IMR-90 (cell line): ENCODE measurements around the gene NETO2. TPM values are rescaled to one million over a fixed set of nuclear protein-coding genes. Genes with fewer than 3 reads are reported as not detected.
A peak's percentile ranks its signal among the peaks of the same experiment; 100 is the strongest.

Experiments
- ATAC-seq: fragments of 200-7000 bp; cut with Tn5 transposase; 2 replicates; pipeline ENCODE4 v1.9.1; 2020; ENCODE audit warnings: low read depth, mild to moderate bottlenecking, moderate library complexity
- Bru-seq: library from RNA; stranded (reverse); fragments of 400-500 nt; gene quantifications from one replicate; lab custom pipeline; 2021; lab: Mats Ljungman, UMichigan
- BruChase-seq, 2 experiments: library from RNA; stranded (reverse); fragments of 400-500 nt; gene quantifications; one replicate each; lab custom pipeline; 2021; lab: Mats Ljungman, UMichigan
- BruUV-seq: library from RNA; stranded (reverse); fragments of 400-500 nt; replicated peaks from 2 replicates; lab custom pipeline; 2021; lab: Mats Ljungman, UMichigan
- CTCF ChIA-PET: fragments of 300-600 bp; formaldehyde crosslinking; extraction: SDS; loops from one replicate; lab custom pipeline; 2021; ENCODE audit warnings: antibody characterized with exemption; lab: Yijun Ruan, JAX
- POLR2A ChIA-PET: fragments of 300-600 bp; sonication (Branson Sonifier 250); formaldehyde crosslinking; loops from one replicate; lab custom pipeline; 2022; ENCODE audit warnings: antibody characterized with exemption; ENCODE audit not compliant: unreplicated experiment; lab: Charles Lee
- DNase-seq: peaks from one replicate; pipeline ENCODE4 v3.0.0; 2013
- H2AFZ ChIP-seq: replicated peaks from 2 replicates; pipeline ENCODE3; 2013; ENCODE audit warnings: low read length, mild to moderate bottlenecking; ENCODE audit not compliant: poor library complexity
- H2AK5ac ChIP-seq: 2 replicates; pipeline ENCODE4 v1.6.1; 2013; ENCODE audit warnings: low read depth, low read length, inconsistent platforms
- H2AK9ac ChIP-seq: replicated peaks from 2 replicates; pipeline ENCODE3; 2013; ENCODE audit warnings: mild to moderate bottlenecking, low read depth, low read length, moderate library complexity; ENCODE audit not compliant: poor library complexity
- H2BK120ac ChIP-seq: 2 replicates; pipeline ENCODE4 v1.6.1; 2013; ENCODE audit warnings: low read depth, low read length, inconsistent platforms
- H2BK15ac ChIP-seq: 3 replicates; pipeline ENCODE4 v1.6.1; 2013; ENCODE audit warnings: low read depth, low read length, inconsistent platforms
- H2BK20ac ChIP-seq: 2 replicates; pipeline ENCODE4 v1.6.1; 2013; ENCODE audit warnings: low read depth, mild to moderate bottlenecking, inconsistent platforms, low read length, moderate library complexity
- H2BK5ac ChIP-seq: 2 replicates; pipeline ENCODE4 v1.6.1; 2013; ENCODE audit warnings: mild to moderate bottlenecking, low read depth, low read length, inconsistent platforms; ENCODE audit not compliant: poor library complexity, severe bottlenecking
- H3K14ac ChIP-seq: replicated peaks from 2 replicates; pipeline ENCODE4 v1.6.1; 2013; ENCODE audit warnings: low read depth, low read length, inconsistent platforms
- H3K18ac ChIP-seq: 2 replicates; pipeline ENCODE4 v1.6.1; 2013; ENCODE audit warnings: low read depth, low read length, control low read depth
- H3K23ac ChIP-seq: 2 replicates; pipeline ENCODE4 v1.6.1; 2013; ENCODE audit warnings: low read depth, low read length, inconsistent platforms
- H3K27ac ChIP-seq: 2 replicates; pipeline ENCODE4 v1.5.1; 2013; ENCODE audit warnings: mild to moderate bottlenecking, control low read depth, low read length; ENCODE audit not compliant: insufficient read depth
- H3K27me3 ChIP-seq: 2 replicates; pipeline ENCODE4 v1.6.1; 2013; ENCODE audit warnings: low read length; ENCODE audit not compliant: control insufficient read depth, insufficient read depth
- H3K36me3 ChIP-seq: 2 replicates; pipeline ENCODE4 v1.6.1; 2013; ENCODE audit warnings: low read length, mixed read lengths; ENCODE audit not compliant: control insufficient read depth, insufficient read depth
- H3K4ac ChIP-seq: 2 replicates; pipeline ENCODE4 v1.6.1; 2013; ENCODE audit warnings: low read depth, low read length, inconsistent platforms
- H3K4me1 ChIP-seq: 2 replicates; pipeline ENCODE4 v1.6.1; 2013; ENCODE audit warnings: low read length, mixed read lengths; ENCODE audit not compliant: control insufficient read depth, insufficient read depth
- H3K4me2 ChIP-seq: 2 replicates; pipeline ENCODE4 v1.6.1; 2013; ENCODE audit warnings: low read depth, mild to moderate bottlenecking, control low read depth, low read length, moderate library complexity
- H3K4me3 ChIP-seq: 2 replicates; pipeline ENCODE4 v1.5.1; 2013; ENCODE audit warnings: low read depth, mild to moderate bottlenecking, control low read depth, low read length, moderate library complexity; ENCODE audit not compliant: insufficient read depth
- H3K56ac ChIP-seq: 2 replicates; pipeline ENCODE4 v1.6.1; 2013; ENCODE audit warnings: low read length, inconsistent platforms; ENCODE audit not compliant: insufficient read depth; ENCODE audit errors: extremely low read depth
- H3K79me1 ChIP-seq, 2 experiments: 2 replicates each; pipeline ENCODE4 v1.6.1; 2013; ENCODE audit warnings: low read length in 2 of 2, inconsistent platforms in 1 of 2, low read depth in 1 of 2
- H3K9ac ChIP-seq: 2 replicates; pipeline ENCODE4 v1.6.1; 2013; ENCODE audit warnings: low read depth, low read length, control low read depth
- H3K9me1 ChIP-seq: 2 replicates; pipeline ENCODE4 v1.6.1; 2013; ENCODE audit warnings: low read length, inconsistent platforms; ENCODE audit not compliant: insufficient read depth
- H3K9me3 ChIP-seq: 2 replicates; pipeline ENCODE4 v1.6.1; 2013; ENCODE audit warnings: low read length; ENCODE audit not compliant: control insufficient read depth, insufficient read depth
- H4K20me1 ChIP-seq: 2 replicates; pipeline ENCODE4 v1.6.1; 2013; ENCODE audit warnings: low read length, inconsistent platforms; ENCODE audit not compliant: insufficient read depth
- H4K5ac ChIP-seq: 2 replicates; pipeline ENCODE4 v1.6.1; 2013; ENCODE audit warnings: mild to moderate bottlenecking, low read depth, low read length, control low read depth
- H4K8ac ChIP-seq, 2 experiments: 2 replicates each; pipeline ENCODE4 v1.6.1; 2013; ENCODE audit warnings: low read depth in 2 of 2, low read length in 2 of 2, control low read depth in 1 of 2, inconsistent platforms in 1 of 2
- H4K91ac ChIP-seq: 2 replicates; pipeline ENCODE4 v1.6.1; 2013; ENCODE audit warnings: low read depth, low read length, inconsistent platforms; ENCODE audit not compliant: insufficient read depth
- CEBPB ChIP-seq: IDR thresholded peaks from 2 replicates; pipeline ENCODE4 v1.6.1; 2012; ENCODE audit warnings: low read depth, low read length, improper control_type of control experiment
- CHD1 ChIP-seq: IDR thresholded peaks from 2 replicates; pipeline ENCODE4 v1.6.1; 2012; ENCODE audit warnings: low read depth, low read length, improper control_type of control experiment
- MAFK ChIP-seq: IDR thresholded peaks from 2 replicates; pipeline ENCODE4 v1.6.1; 2012; ENCODE audit warnings: low read depth, low read length, improper control_type of control experiment
- MAZ ChIP-seq: IDR thresholded peaks from 2 replicates; pipeline ENCODE4 v1.6.1; 2012; ENCODE audit warnings: low read depth, mild to moderate bottlenecking, low read length, improper control_type of control experiment, moderate library complexity, borderline replicate concordance
- MXI1 ChIP-seq: IDR thresholded peaks from 2 replicates; pipeline ENCODE4 v1.6.1; 2012; ENCODE audit warnings: low read depth, mild to moderate bottlenecking, low read length, moderate library complexity, borderline replicate concordance
- POLR2A ChIP-seq: IDR thresholded peaks from 2 replicates; pipeline ENCODE4 v1.6.1; 2012; ENCODE audit warnings: mild to moderate bottlenecking, low read depth, low read length
- RFX5 ChIP-seq: IDR thresholded peaks from 2 replicates; pipeline ENCODE4 v1.8.0; 2012; ENCODE audit warnings: low read depth, mild to moderate bottlenecking, low read length, moderate library complexity
- SMC3 ChIP-seq: fragments of 150-350 bp; IDR thresholded peaks from 2 replicates; pipeline ENCODE4 v1.6.1; 2016; ENCODE audit warnings: low read depth, mild to moderate bottlenecking, antibody characterized with exemption, low read length, moderate library complexity
- whole genome bisulfite sequencing, 2 experiments: methylation state at CpG; one replicate each; pipeline versions ENCODE4 v1.1.5 to v1.1.7; 2013; ENCODE audit warnings: missing lambda C conversion rate in 2 of 2; ENCODE audit not compliant: insufficient read length in 1 of 2; ENCODE audit errors: extremely low coverage in 2 of 2; 5-methylcytosine and 5-hydroxymethylcytosine counted together
- dilution Hi-C: fragments of 300-500 bp; cut with HindIII; formaldehyde crosslinking; loops from one replicate; pipeline ENCODE4 v1.14.3; 2018; ENCODE audit warnings: low sequenced_read_pairs; ENCODE audit not compliant: unreplicated experiment
- in situ Hi-C: fragments of 300-500 bp; cut with MboI; formaldehyde crosslinking; loops from 3 replicates; pipeline ENCODE4 v1.14.3; 2019; ENCODE audit warnings: low sequenced_read_pairs, inconsistent platforms, mixed read lengths
- intact Hi-C: fragments of 100-400 bp; cut with micrococcal nuclease; formaldehyde crosslinking; loops from 2 replicates; pipeline ENCODE4 v1.10.0; 2022
- long read RNA-seq: library from polyadenylated mRNA; unstranded; transcript quantifications from one replicate; pipeline ENCODE4 v2.0.0, GENCODE V29; 2021; ENCODE audit not compliant: unreplicated experiment
- polyA plus RNA-seq, 3 experiments: library from polyadenylated mRNA; depleted of rRNA; stranded (reverse); fragments of >200 nt; gene quantifications; 2 replicates each; pipeline ENCODE4 v1.2.3, GENCODE V29; 2012; ENCODE audit warnings: low replicate concordance in 1 of 3
- total RNA-seq: library from RNA; depleted of rRNA; stranded (reverse); fragments of >200 nt; gene quantifications from 2 replicates; pipeline ENCODE4 v1.2.3, GENCODE V29; 2012; rRNA removed
- TF ChIP-seq, protein P1 (sequence below): conservative IDR thresholded peaks from 2 replicates; pipeline ENCODE4 v1.5.1; 2012; ENCODE audit warnings: mild to moderate bottlenecking, low read depth, low read length, improper control_type of control experiment

Gene NETO2, protein sequence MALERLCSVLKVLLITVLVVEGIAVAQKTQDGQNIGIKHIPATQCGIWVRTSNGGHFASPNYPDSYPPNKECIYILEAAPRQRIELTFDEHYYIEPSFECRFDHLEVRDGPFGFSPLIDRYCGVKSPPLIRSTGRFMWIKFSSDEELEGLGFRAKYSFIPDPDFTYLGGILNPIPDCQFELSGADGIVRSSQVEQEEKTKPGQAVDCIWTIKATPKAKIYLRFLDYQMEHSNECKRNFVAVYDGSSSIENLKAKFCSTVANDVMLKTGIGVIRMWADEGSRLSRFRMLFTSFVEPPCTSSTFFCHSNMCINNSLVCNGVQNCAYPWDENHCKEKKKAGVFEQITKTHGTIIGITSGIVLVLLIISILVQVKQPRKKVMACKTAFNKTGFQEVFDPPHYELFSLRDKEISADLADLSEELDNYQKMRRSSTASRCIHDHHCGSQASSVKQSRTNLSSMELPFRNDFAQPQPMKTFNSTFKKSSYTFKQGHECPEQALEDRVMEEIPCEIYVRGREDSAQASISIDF
- total RNA-seq (31.4 and 39.3 TPM in 2 replicates), polyA plus RNA-seq (2012; rRNA removed) (38.5 and 40.7 TPM in 2 replicates), Bru-seq, nascent RNA (percentile 52 among the genes with signal in this experiment), BruChase-seq, experiment 1, labeled RNA remaining after a 6-hour chase (percentile 48 among the genes with signal in this experiment), BruChase-seq, experiment 2, labeled RNA remaining after a 2-hour chase (percentile 50 among the genes with signal in this experiment)
- 14.6 and 15.3 TPM in 2 replicates for polyA plus RNA-seq (2012; cell fraction: cytosol; rRNA removed)
- polyA plus RNA-seq (2012; cell fraction: nucleus; rRNA removed; ENCODE audit: low replicate concordance) = 9.6 and 34.3 TPM in 2 replicates
- long read RNA-seq, full-length matches to known transcripts = 14 of 24 reads
- long read RNA-seq, partial matches to known transcripts = 3 of 24 reads
- long read RNA-seq, other reads (novel, unspliced or antisense) = 7 of 24 reads

DNA sequence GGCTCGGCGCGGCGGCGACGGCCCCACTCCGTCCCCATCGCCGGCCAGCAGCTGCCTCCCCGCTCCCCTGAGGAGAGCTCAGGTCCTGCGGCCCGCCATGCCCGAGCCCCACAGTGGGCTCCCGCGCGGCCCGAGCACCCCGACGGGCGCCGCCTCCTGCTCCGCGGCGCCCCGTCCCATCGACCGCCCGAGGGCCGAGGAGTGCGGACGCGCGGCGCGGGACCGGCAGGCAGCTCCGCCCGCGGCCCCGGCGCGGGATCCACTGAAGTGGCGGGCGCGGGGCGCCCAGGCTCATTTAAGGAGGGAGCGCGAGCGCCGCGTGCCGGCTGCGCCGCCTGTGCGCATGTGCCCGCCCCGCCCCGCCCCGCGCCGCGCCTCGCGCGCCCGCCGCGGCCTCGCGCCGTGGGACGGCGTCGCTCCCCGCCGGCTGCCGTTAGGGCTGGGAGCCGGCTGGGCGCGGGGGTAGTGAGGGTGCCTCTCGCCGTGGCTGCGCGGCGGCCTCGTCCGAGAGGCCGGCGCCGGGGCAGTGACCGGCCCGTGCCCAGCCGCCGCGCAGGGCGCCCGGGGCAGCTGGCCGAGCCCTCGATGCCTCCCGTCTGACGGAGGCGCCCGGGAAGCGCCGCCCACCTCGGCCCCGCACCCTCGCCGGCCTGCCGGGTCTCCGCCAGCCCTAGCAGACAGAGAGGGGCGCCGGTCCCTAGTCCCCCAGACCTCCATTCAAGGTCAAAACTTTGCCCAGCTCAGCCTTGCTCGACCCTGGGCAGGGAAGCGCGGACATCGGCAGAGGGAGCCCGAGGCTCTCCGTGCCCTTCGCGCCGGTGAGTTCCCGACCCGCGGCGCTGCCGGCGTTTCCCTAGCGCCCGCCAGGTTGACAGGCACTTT is at the start of gene NETO2:
TSS of gene NETO2 (minus strand) at position 269 of the 882 bp plus-strand sequence. CDS start 333 bp downstream, outside the sequence.
- Histone ChIP-seq H2BK15ac (no peak within 1 kb of the TSS), H2BK5ac (peak within 1 kb of the TSS; percentile 11), H2AFZ (peak within 1 kb of the TSS; percentile 97), H4K8ac (no peak within 1 kb of the TSS; a peak in 1 of 4 replicates), H3K4me3 (peak within 1 kb of the TSS; percentile 62), H3K9ac (0 out of 2 replicates have a peak within 1 kb of the TSS, but pooled peaks have one; percentile 23), H2BK120ac (no peak within 1 kb of the TSS), H3K27ac (peak within 1 kb of the TSS; percentile 28; the same call in 1 of the 2 replicates), H3K14ac (no peak within 1 kb of the TSS; the same call in none of the 2 replicates), H3K4me2 (peak within 1 kb of the TSS; percentile 61), H4K5ac (no peak within 1 kb of the TSS), H4K91ac (no peak within 1 kb of the TSS), H3K36me3 (no peaks in the 10 kb centered on the region), H3K4ac (peak within 1 kb of the TSS; percentile 13; the same call in 1 of the 2 replicates), H3K9me3 (no peaks in the 10 kb centered on the region), H4K20me1 (no peaks in the 10 kb centered on the region), H3K27me3 (no peaks in the 10 kb centered on the region), H3K56ac (no peak within 1 kb of the TSS), H3K4me1 (no peaks in the 10 kb centered on the region), H3K9me1 (no peaks in the 10 kb centered on the region), H2AK9ac (peak within 1 kb of the TSS; percentile 74), H2AK5ac (no peak within 1 kb of the TSS), H3K18ac (no peak within 1 kb of the TSS), H2BK20ac (no peak within 1 kb of the TSS), H3K79me1 (peaks cover 4 to 12% of the 10 kb centered on the region in 2 experiments), H3K23ac (no peak within 1 kb of the TSS)
- DNase-seq (peak; percentile 56), ATAC-seq (peak; percentile 78)
- in situ Hi-C loops (no loop called here), dilution Hi-C loops (no loop called here), intact Hi-C loops (loop anchor here (1.0 to 10.0 kb wide), 11 partner anchors 107 to 1488 kb away; partner anchors contain the start of genes ABCC11, ITFG1, LONP2 and PHKB)
- BruUV-seq = no TSS peak
- 2% methylated on average over 39 of the region's 130 CpGs; no CpG with 5 or more reads in 1 of the 2 experiments for WGBS, 2 experiments
- POLR2A ChIA-PET = interaction anchor here (0.5 to 0.6 kb wide), 2 partner anchors 136 to 1095 kb away, joined by 3 to 11 read pairs; no protein-coding TSS in a partner anchor
- CTCF ChIA-PET = interaction anchor here (0.7 to 3.7 kb wide), 15 partner anchors 10 to 1021 kb away, joined by 3 to 26 read pairs (median 3); no protein-coding TSS in a partner anchor
- no peak for TF ChIP-seq MAFK
- TF ChIP-seq CEBPB = no peak
- TF ChIP-seq, protein P1, sequence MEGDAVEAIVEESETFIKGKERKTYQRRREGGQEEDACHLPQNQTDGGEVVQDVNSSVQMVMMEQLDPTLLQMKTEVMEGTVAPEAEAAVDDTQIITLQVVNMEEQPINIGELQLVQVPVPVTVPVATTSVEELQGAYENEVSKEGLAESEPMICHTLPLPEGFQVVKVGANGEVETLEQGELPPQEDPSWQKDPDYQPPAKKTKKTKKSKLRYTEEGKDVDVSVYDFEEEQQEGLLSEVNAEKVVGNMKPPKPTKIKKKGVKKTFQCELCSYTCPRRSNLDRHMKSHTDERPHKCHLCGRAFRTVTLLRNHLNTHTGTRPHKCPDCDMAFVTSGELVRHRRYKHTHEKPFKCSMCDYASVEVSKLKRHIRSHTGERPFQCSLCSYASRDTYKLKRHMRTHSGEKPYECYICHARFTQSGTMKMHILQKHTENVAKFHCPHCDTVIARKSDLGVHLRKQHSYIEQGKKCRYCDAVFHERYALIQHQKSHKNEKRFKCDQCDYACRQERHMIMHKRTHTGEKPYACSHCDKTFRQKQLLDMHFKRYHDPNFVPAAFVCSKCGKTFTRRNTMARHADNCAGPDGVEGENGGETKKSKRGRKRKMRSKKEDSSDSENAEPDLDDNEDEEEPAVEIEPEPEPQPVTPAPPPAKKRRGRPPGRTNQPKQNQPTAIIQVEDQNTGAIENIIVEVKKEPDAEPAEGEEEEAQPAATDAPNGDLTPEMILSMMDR = peak; percentile 62
- peak; percentile 71 for TF ChIP-seq POLR2A
- TF ChIP-seq MXI1 = no peak
- TF ChIP-seq RFX5 = no peak
- TF ChIP-seq CHD1 = no peak
- TF ChIP-seq MAZ = no peak; the same call in 1 of the 2 replicates
- peak; percentile 35; the same call in 1 of the 2 replicates for TF ChIP-seq SMC3
